Osteoblast (primary cell): Measurements from ENCODE around the gene DPP6. TPM values are rescaled to one million over a fixed set of nuclear protein-coding genes. Genes with fewer than 3 reads are reported as not detected.

Experiments used
- DNase-seq: peaks from one replicate; pipeline ENCODE4 v3.0.0; 2011; ENCODE audit warnings: low spot score, mixed read lengths; ENCODE audit not compliant: insufficient read length; ENCODE audit errors: missing footprints
- H2AFZ ChIP-seq: 2 replicates; pipeline ENCODE4 v1.6.0; 2011; ENCODE audit warnings: mild to moderate bottlenecking, low read length
- H3K27ac ChIP-seq: 2 replicates; pipeline ENCODE4 v1.5.1; 2011; ENCODE audit warnings: mild to moderate bottlenecking, low read depth, low read length, moderate library complexity
- H3K27me3 ChIP-seq: 2 replicates; pipeline ENCODE4 v1.6.0; 2012; ENCODE audit warnings: mild to moderate bottlenecking, control low read depth, inconsistent platforms, low read length, moderate library complexity; ENCODE audit not compliant: insufficient read depth
- H3K36me3 ChIP-seq: 2 replicates; pipeline ENCODE4 v1.5.1; 2011; ENCODE audit warnings: mild to moderate bottlenecking, low read length, control low read depth, moderate library complexity; ENCODE audit not compliant: insufficient read depth
- H3K4me1 ChIP-seq: 2 replicates; pipeline ENCODE4 v1.5.1; 2011; ENCODE audit warnings: mild to moderate bottlenecking, low read length, control low read depth, moderate library complexity; ENCODE audit not compliant: insufficient read depth
- H3K4me2 ChIP-seq: 2 replicates; pipeline ENCODE4 v1.6.0; 2011; ENCODE audit warnings: mild to moderate bottlenecking, low read length; ENCODE audit not compliant: insufficient read depth
- H3K4me3 ChIP-seq: fragments of 200-600 bp; sonication (generic); 3 replicates; pipeline ENCODE4 v1.5.1; 2012; ENCODE audit warnings: mild to moderate bottlenecking, low read length, inconsistent platforms; ENCODE audit not compliant: insufficient read depth
- H3K79me2 ChIP-seq: 2 replicates; pipeline ENCODE4 v1.6.0; 2012; ENCODE audit warnings: mild to moderate bottlenecking, low read length, control low read depth, inconsistent platforms; ENCODE audit not compliant: insufficient read depth
- H3K9me3 ChIP-seq: 2 replicates; pipeline ENCODE4 v1.5.1; 2011; ENCODE audit warnings: low read depth, low read length, control low read depth
- H4K20me1 ChIP-seq: 2 replicates; pipeline ENCODE4 v1.6.0; 2012; ENCODE audit warnings: mild to moderate bottlenecking, low read length, control low read depth; ENCODE audit not compliant: insufficient read depth
- total RNA-seq: library from RNA; depleted of rRNA; stranded (reverse); fragments of >200 nt; gene quantifications from 2 replicates; pipeline ENCODE4 v1.2.3, GENCODE V29; 2012
- TF ChIP-seq, protein P1 (sequence below): IDR thresholded peaks from 2 replicates; pipeline ENCODE4 v1.5.1; 2011; ENCODE audit warnings: mild to moderate bottlenecking, low read depth, low read length, moderate library complexity; ENCODE audit errors: extremely low read depth

Gene DPP6
- total RNA-seq, 1 donor, result not detected

DNA sequence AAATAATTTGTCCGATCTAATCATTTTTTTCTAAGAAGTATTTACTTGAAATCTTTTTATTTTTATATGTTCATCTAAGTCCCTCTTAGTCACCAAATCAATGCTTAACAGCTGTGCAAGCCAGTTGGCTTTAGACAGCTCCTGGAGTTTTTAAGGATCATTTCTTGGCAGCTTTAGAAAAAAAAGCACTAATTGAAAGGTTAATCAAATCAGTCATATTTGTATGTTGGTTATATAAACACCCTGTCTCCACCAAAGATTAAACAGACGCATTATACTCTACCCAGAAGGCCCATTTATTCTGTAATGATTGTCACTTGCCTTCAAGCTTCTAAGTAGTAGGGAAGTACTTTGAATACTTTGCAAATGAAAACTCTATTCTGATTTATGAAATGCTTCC is 890.5 kb downstream of the DPP6 start:
- Histone ChIP-seq H3K4me2 (no peak overlapping the region), H3K36me3 (peaks cover 32% of the 10 kb centered on the region), H3K79me2 (no peaks in the 10 kb centered on the region), H3K27ac (no peak overlapping the region), H3K4me1 (no peaks in the 10 kb centered on the region), H4K20me1 (no peaks in the 10 kb centered on the region), H2AFZ (no peak overlapping the region), H3K27me3 (no peaks in the 10 kb centered on the region), H3K4me3 (no peak overlapping the region), H3K9me3 (no peaks in the 10 kb centered on the region)
- DNase-seq, result no peak
- TF ChIP-seq, protein P1, sequence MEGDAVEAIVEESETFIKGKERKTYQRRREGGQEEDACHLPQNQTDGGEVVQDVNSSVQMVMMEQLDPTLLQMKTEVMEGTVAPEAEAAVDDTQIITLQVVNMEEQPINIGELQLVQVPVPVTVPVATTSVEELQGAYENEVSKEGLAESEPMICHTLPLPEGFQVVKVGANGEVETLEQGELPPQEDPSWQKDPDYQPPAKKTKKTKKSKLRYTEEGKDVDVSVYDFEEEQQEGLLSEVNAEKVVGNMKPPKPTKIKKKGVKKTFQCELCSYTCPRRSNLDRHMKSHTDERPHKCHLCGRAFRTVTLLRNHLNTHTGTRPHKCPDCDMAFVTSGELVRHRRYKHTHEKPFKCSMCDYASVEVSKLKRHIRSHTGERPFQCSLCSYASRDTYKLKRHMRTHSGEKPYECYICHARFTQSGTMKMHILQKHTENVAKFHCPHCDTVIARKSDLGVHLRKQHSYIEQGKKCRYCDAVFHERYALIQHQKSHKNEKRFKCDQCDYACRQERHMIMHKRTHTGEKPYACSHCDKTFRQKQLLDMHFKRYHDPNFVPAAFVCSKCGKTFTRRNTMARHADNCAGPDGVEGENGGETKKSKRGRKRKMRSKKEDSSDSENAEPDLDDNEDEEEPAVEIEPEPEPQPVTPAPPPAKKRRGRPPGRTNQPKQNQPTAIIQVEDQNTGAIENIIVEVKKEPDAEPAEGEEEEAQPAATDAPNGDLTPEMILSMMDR, result no peak
